HEK293 (cell line): ENCODE measurements around the gene ZBTB48.

Experiments used
- EGR2 ChIP-seq: fragments of 450-650 bp; formaldehyde crosslinking; IDR thresholded peaks from 2 replicates; pipeline ENCODE4 v1.5.1; 2016; ENCODE audit warnings: low read depth, missing biosample characterization, missing genetic modification characterization
- ELK4 ChIP-seq: IDR thresholded peaks from 2 replicates; pipeline ENCODE4 v1.6.1; 2011; ENCODE audit warnings: mild to moderate bottlenecking, low read depth, low read length, borderline replicate concordance
- GLI2 ChIP-seq: fragments of 450-650 bp; formaldehyde crosslinking; IDR thresholded peaks from 2 replicates; pipeline ENCODE4; 2017; ENCODE audit warnings: missing biosample characterization, missing genetic modification characterization, low read depth, borderline replicate concordance
- IKZF3 ChIP-seq: fragments of 450-650 bp; IDR thresholded peaks from 2 replicates; pipeline ENCODE4 v1.5.0; 2018; ENCODE audit warnings: missing biosample characterization, mild to moderate bottlenecking, missing genetic modification characterization, moderate library complexity
- KLF1 ChIP-seq: fragments of 450-650 bp; formaldehyde crosslinking; IDR thresholded peaks from 2 replicates; pipeline ENCODE4 v1.5.1; 2016; ENCODE audit warnings: missing biosample characterization, missing genetic modification characterization
- KLF10 ChIP-seq: fragments of 450-650 bp; IDR thresholded peaks from 2 replicates; pipeline ENCODE4 v1.5.1; 2018; ENCODE audit warnings: missing biosample characterization, mild to moderate bottlenecking, missing genetic modification characterization
- KLF17 ChIP-seq: fragments of 450-650 bp; formaldehyde crosslinking; IDR thresholded peaks from 2 replicates; pipeline ENCODE4 v1.5.1; 2016; ENCODE audit warnings: missing biosample characterization, missing genetic modification characterization
- MYNN ChIP-seq: fragments of 450-650 bp; formaldehyde crosslinking; IDR thresholded peaks from 2 replicates; pipeline ENCODE4 v1.5.1; 2016; ENCODE audit warnings: missing biosample characterization, missing genetic modification characterization, borderline replicate concordance
- RBAK ChIP-seq: fragments of 450-650 bp; formaldehyde crosslinking; IDR thresholded peaks from 2 replicates; pipeline ENCODE4 v1.5.1; 2016; ENCODE audit warnings: missing biosample characterization, missing genetic modification characterization
- REST ChIP-seq: fragments of 450-650 bp; formaldehyde crosslinking; IDR thresholded peaks from 2 replicates; pipeline ENCODE4 v1.5.1; 2016; ENCODE audit warnings: missing biosample characterization, missing genetic modification characterization
- SALL2 ChIP-seq: fragments of 450-650 bp; formaldehyde crosslinking; IDR thresholded peaks from 2 replicates; pipeline ENCODE4 v1.5.0; 2017; ENCODE audit warnings: missing biosample characterization, mild to moderate bottlenecking, missing genetic modification characterization, borderline replicate concordance
- ZBTB17 ChIP-seq: fragments of 450-650 bp; formaldehyde crosslinking; IDR thresholded peaks from 2 replicates; pipeline ENCODE4 v1.5.1; 2016; ENCODE audit warnings: missing biosample characterization, missing genetic modification characterization
- ZBTB20 ChIP-seq: fragments of 450-650 bp; formaldehyde crosslinking; IDR thresholded peaks from 2 replicates; pipeline ENCODE4 v1.5.1; 2016; ENCODE audit warnings: missing biosample characterization, missing genetic modification characterization
- ZBTB44 ChIP-seq: fragments of 450-650 bp; IDR thresholded peaks from 2 replicates; pipeline ENCODE4 v1.5.1; 2018; ENCODE audit warnings: missing biosample characterization, mild to moderate bottlenecking, missing genetic modification characterization
- ZBTB7A ChIP-seq: fragments of 450-650 bp; formaldehyde crosslinking; IDR thresholded peaks from 2 replicates; pipeline ENCODE4 v1.5.1; 2016; ENCODE audit warnings: low read depth, missing biosample characterization, missing genetic modification characterization
- ZFHX2 ChIP-seq: fragments of 450-650 bp; formaldehyde crosslinking; conservative IDR thresholded peaks from 2 replicates; pipeline ENCODE4 v1.5.1; 2016; ENCODE audit warnings: missing biosample characterization, missing genetic modification characterization
- ZNF133 ChIP-seq: fragments of 450-650 bp; formaldehyde crosslinking; IDR thresholded peaks from 2 replicates; pipeline ENCODE4 v1.5.1; 2016; ENCODE audit warnings: missing biosample characterization, missing genetic modification characterization
- ZNF2 ChIP-seq: fragments of 450-650 bp; formaldehyde crosslinking; IDR thresholded peaks from 2 replicates; pipeline ENCODE4 v1.5.1; 2016; ENCODE audit warnings: missing biosample characterization, missing genetic modification characterization
- ZNF248 ChIP-seq: fragments of 450-650 bp; formaldehyde crosslinking; IDR thresholded peaks from 2 replicates; pipeline ENCODE4 v1.5.1; 2017; ENCODE audit warnings: missing biosample characterization, missing genetic modification characterization
- ZNF280D ChIP-seq: fragments of 450-650 bp; formaldehyde crosslinking; IDR thresholded peaks from 2 replicates; pipeline ENCODE4 v1.5.1; 2016; ENCODE audit warnings: missing biosample characterization, missing genetic modification characterization
- ZNF324 ChIP-seq: fragments of 450-650 bp; formaldehyde crosslinking; IDR thresholded peaks from 2 replicates; pipeline ENCODE4 v1.5.1; 2016; ENCODE audit warnings: missing biosample characterization, missing genetic modification characterization
- ZNF37A ChIP-seq: fragments of 450-650 bp; IDR thresholded peaks from 2 replicates; pipeline ENCODE4 v1.5.1; 2018; ENCODE audit warnings: missing biosample characterization, missing genetic modification characterization
- ZNF404 ChIP-seq: fragments of 450-650 bp; formaldehyde crosslinking; IDR thresholded peaks from 2 replicates; pipeline ENCODE4 v1.5.1; 2017; ENCODE audit warnings: missing biosample characterization, missing genetic modification characterization
- ZNF501 ChIP-seq: fragments of 450-650 bp; formaldehyde crosslinking; IDR thresholded peaks from 2 replicates; pipeline ENCODE4 v1.5.1; 2016; ENCODE audit warnings: missing biosample characterization, missing genetic modification characterization
- ZNF529 ChIP-seq: fragments of 450-650 bp; formaldehyde crosslinking; IDR thresholded peaks from 2 replicates; pipeline ENCODE4 v1.5.1; 2017; ENCODE audit warnings: missing genetic modification characterization, missing biosample characterization; ENCODE audit not compliant: insufficient replicate concordance
- ZNF624 ChIP-seq: fragments of 450-650 bp; formaldehyde crosslinking; IDR thresholded peaks from 2 replicates; pipeline ENCODE4 v1.5.1; 2017; ENCODE audit warnings: missing biosample characterization, missing genetic modification characterization
- ZNF677 ChIP-seq: fragments of 450-650 bp; IDR thresholded peaks from 2 replicates; pipeline ENCODE4 v1.5.0; 2018; ENCODE audit warnings: missing biosample characterization, mild to moderate bottlenecking, missing genetic modification characterization, moderate library complexity
- ZNF707 ChIP-seq: fragments of 450-650 bp; formaldehyde crosslinking; IDR thresholded peaks from 2 replicates; pipeline ENCODE4 v1.5.1; 2016; ENCODE audit warnings: missing biosample characterization, missing genetic modification characterization
- ZNF777 ChIP-seq: fragments of 450-650 bp; formaldehyde crosslinking; IDR thresholded peaks from 2 replicates; pipeline ENCODE4 v1.5.1; 2017; ENCODE audit warnings: missing biosample characterization, missing genetic modification characterization, borderline replicate concordance

ZBTB48 gene

GRCh38 chr1:6624710-6625583 lies 45.2 kb downstream of the ZBTB48 start, which contains the start of gene THAP3 (continued):
- no peak for TF ChIP-seq REST (tag by site-specific recombination)
- no peak for TF ChIP-seq ZNF677
- TF ChIP-seq ZBTB44 (tag by site-specific recombination) = peak; percentile 33; the same call in 1 of the 2 replicates
- TF ChIP-seq ZNF2 = peak; percentile 51; the same call in 1 of the 2 replicates
- TF ChIP-seq ZFHX2 = no peak
- peak; percentile 45; the same call in 1 of the 2 replicates for TF ChIP-seq ZBTB17 (tag by site-specific recombination)
- TF ChIP-seq KLF1 (tag by site-specific recombination) = peak; percentile 68
- no peak for TF ChIP-seq ZNF624
- TF ChIP-seq ZNF324 = 0 out of 2 replicates have a peak, but pooled peaks have one; percentile 37
- no peak for TF ChIP-seq ZNF404 (tag by site-specific recombination)
- TF ChIP-seq ZNF707 (tag by site-specific recombination) = no peak
- TF ChIP-seq EGR2 (tag by site-specific recombination) = no peak
- TF ChIP-seq RBAK (tag by site-specific recombination) = no peak
- no peak for TF ChIP-seq MYNN (tag by site-specific recombination)
- TF ChIP-seq ZNF37A (tag by site-specific recombination) = no peak
- no peak for TF ChIP-seq ZNF529 (tag by site-specific recombination)
- TF ChIP-seq ZBTB20 (tag by site-specific recombination) = peak; percentile 82
- TF ChIP-seq ZNF133 (tag by site-specific recombination) = no peak
- no peak for TF ChIP-seq ELK4
- TF ChIP-seq ZNF248 (tag by site-specific recombination) = no peak
- TF ChIP-seq ZNF280D (tag by site-specific recombination) = peak; percentile 33; the same call in 1 of the 2 replicates
- peak; percentile 41; the same call in 1 of the 2 replicates for TF ChIP-seq IKZF3 (tag by site-specific recombination)
- TF ChIP-seq ZNF501 = peak; percentile 83
- TF ChIP-seq ZBTB7A (tag by site-specific recombination) = no peak
- peak; percentile 88 for TF ChIP-seq KLF17 (tag by site-specific recombination)
- TF ChIP-seq SALL2 (tag by site-specific recombination) = no peak
- no peak; the same call in 1 of the 2 replicates for TF ChIP-seq KLF10 (tag by site-specific recombination)
- no peak for TF ChIP-seq GLI2 (tag by site-specific recombination)
- no peak for TF ChIP-seq ZNF777
